ENCODE measurements around the gene BMPER.

- no peak for TF ChIP-seq GATA2 (IDR thresholded peaks at IDR 0.05; ENCODE audit: low read depth, low read length)
- TF ChIP-seq GATA3 (IDR thresholded peaks at IDR 0.05; ENCODE audit: low read depth, low read length): no peak
Measured at GRCh38 chr7:34070511-34071323, 165.4 kb downstream of the BMPER start.

All from SH-SY5Y (cell line).